Kidney epithelial cell (primary cell): ENCODE data around the gene HTR3E. TPM values are rescaled to one million over a fixed set of nuclear protein-coding genes. Genes with fewer than 3 reads are reported as not detected.
"Not testable (repeated sequence)": the region's sequence is repeated elsewhere in the genome, so short reads cannot be mapped to it uniquely, and the experiment has no call there.

Experiments used
- DNase-seq: peaks from one replicate; pipeline ENCODE4 v3.0.0-alpha.2; 2010; ENCODE audit warnings: low read depth
- H3K27me3 ChIP-seq: 2 replicates; pipeline ENCODE4 v1.6.0; 2011; ENCODE audit warnings: low read length; ENCODE audit not compliant: control insufficient read depth, insufficient read depth
- H3K36me3 ChIP-seq: 2 replicates; pipeline ENCODE4 v1.5.1; 2011; ENCODE audit warnings: low read length; ENCODE audit not compliant: control insufficient read depth, insufficient read depth
- H3K4me3 ChIP-seq: 2 replicates; pipeline ENCODE4 v1.5.1; 2011; ENCODE audit warnings: low read depth, mild to moderate bottlenecking, control low read depth, low read length
- CTCF ChIP-seq: IDR thresholded peaks from 2 replicates; pipeline ENCODE4 v1.5.1; 2011; ENCODE audit warnings: mild to moderate bottlenecking, moderate library complexity, low read length, control low read depth, inconsistent platforms; ENCODE audit not compliant: insufficient read depth, poor library complexity, severe bottlenecking
- total RNA-seq: library from RNA; depleted of rRNA; stranded (reverse); fragments of >200 nt; gene quantifications from 2 replicates; pipeline ENCODE4 v1.2.3, GENCODE V29; 2015

The HTR3E gene
- total RNA-seq, 1 donor from 2014 or later, result not detected

- no peak for TF ChIP-seq CTCF
- no peak for DNase-seq
- Histone ChIP-seq H3K4me3 (no peak overlapping the region), H3K27me3 (no peaks in the 10 kb centered on the region), H3K36me3 (peaks cover 5% of the 10 kb centered on the region)
Observed at GRCh38 chr3:184144505-184144904, 47.6 kb downstream of the HTR3E start.

DNA sequence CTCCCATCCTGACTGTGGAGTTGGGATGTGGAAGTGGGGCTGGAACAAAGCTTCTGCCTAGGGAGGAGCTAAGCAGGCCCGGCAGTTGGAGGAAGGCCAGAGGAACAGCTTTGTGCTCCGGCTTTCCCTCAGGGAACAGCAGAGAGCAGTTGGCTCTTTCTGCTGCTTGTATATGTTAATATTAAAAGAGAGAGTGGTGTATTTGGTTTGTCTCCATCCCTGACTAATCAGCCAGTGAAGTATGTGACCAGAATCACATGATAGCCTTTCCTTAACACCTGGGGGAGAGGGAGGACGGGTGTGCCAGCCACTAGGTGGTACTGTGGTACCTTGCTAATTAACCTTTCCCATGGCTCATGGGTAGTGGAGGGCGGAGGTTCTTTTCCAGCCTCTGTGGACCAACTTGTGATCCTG is 48.3 kb downstream of the HTR3E start:
- DNase-seq, result no peak
- H3K36me3 ChIP-seq, result peaks cover 5% of the 10 kb centered on the region
- TF ChIP-seq CTCF, result peak; percentile 73
- H3K4me3 ChIP-seq, result no peak overlapping the region
- H3K27me3 ChIP-seq, result no peaks in the 10 kb centered on the region

- no peak for TF ChIP-seq CTCF
- Histone ChIP-seq H3K27me3 (no peaks in the 10 kb centered on the region), H3K36me3 (peaks cover 5% of the 10 kb centered on the region), H3K4me3 (no peak overlapping the region)
- DNase-seq, result no peak
Observed at GRCh38 chr3:184145751-184146270, 48.9 kb downstream of the HTR3E start.

GRCh38 chr3:184148076-184148475 is 51.2 kb downstream of the HTR3E start:
- no peak for TF ChIP-seq CTCF
- H3K27me3 ChIP-seq, result no peaks in the 10 kb centered on the region

GRCh38 chr3:184149123-184149522 is 52.3 kb downstream of the HTR3E start:
- H3K27me3 ChIP-seq, result no peaks in the 10 kb centered on the region
- H3K4me3 ChIP-seq, result no peak overlapping the region
- no peak for DNase-seq
- H3K36me3 ChIP-seq, result no peaks in the 10 kb centered on the region
- TF ChIP-seq CTCF, result no peak

More at GRCh38 chr3:184148076-184148475, 51.2 kb downstream of the HTR3E start:
- Histone ChIP-seq H3K4me3 (no peak overlapping the region), H3K36me3 (peaks cover 1% of the 10 kb centered on the region)
- DNase-seq, result no peak

GRCh38 chr3:184149770-184150169 is 52.9 kb downstream of the HTR3E start:
- not testable (repeated sequence) for H3K4me3 ChIP-seq, H3K27me3 ChIP-seq, H3K36me3 ChIP-seq, DNase-seq
- TF ChIP-seq CTCF, result peak; percentile 36
